A549 (cell line): ENCODE data around the gene SLFN5. TPM values are rescaled to one million over a fixed set of nuclear protein-coding genes. Genes with fewer than 3 reads are reported as not detected.

ENCODE experiments used
- ATAC-seq, 2 experiments: fragments of 200-7000 bp in 1 of 2; fragments of >200 bp in 1 of 2; cut with Nextera tagmentation in 1 of 2; cut with Tn5 transposase in 1 of 2; 3 replicates each; pipeline versions ENCODE4 v1.8.0 to v1.9.1; 2018 to 2020; ENCODE audit warnings: mild to moderate bottlenecking in 1 of 2, moderate library complexity in 1 of 2
- CTCF ChIA-PET: fragments of 300-600 bp; sonication (Branson Sonifier 250); formaldehyde crosslinking; extraction: SDS; loops from one replicate; lab custom pipeline; 2021; ENCODE audit warnings: antibody characterized with exemption, inconsistent platforms; lab: Yijun Ruan, JAX
- POLR2A ChIA-PET: fragments of 350-600 bp; formaldehyde crosslinking; extraction: SDS; loops from one replicate; lab custom pipeline; 2021; ENCODE audit warnings: antibody characterized with exemption, inconsistent platforms; lab: Yijun Ruan, JAX
- DNase-seq, 2 experiments: peaks; one replicate each; pipeline versions ENCODE4 v3.0.0 to v3.0.0-alpha.2; 2011 to 2016; ENCODE audit warnings: low read depth in 1 of 2, low spot score in 1 of 2
- FAIRE-seq: peaks from 2 replicates; lab custom pipeline; 2011; peaks lifted over from hg19 to GRCh38; lab: Jason Lieb, UNC
- H3K27ac ChIP-seq, 2 experiments: fragments of >200 bp; sonication (Bioruptor Twin); formaldehyde crosslinking; 3 replicates each; pipeline ENCODE4 v1.5.1; 2016 to 2017
- H3K4me1 ChIP-seq: fragments of >200 bp; sonication (Bioruptor Twin); formaldehyde crosslinking; 3 replicates; pipeline ENCODE4 v1.6.1; 2016
- H3K4me2 ChIP-seq: fragments of >200 bp; sonication (Bioruptor Twin); formaldehyde crosslinking; 3 replicates; pipeline ENCODE4 v1.6.1; 2016
- H3K4me3 ChIP-seq: fragments of >200 bp; sonication (Bioruptor Twin); formaldehyde crosslinking; 3 replicates; pipeline ENCODE4 v1.5.1; 2016
- H3K9me3 ChIP-seq: fragments of >200 bp; sonication (Bioruptor Twin); formaldehyde crosslinking; 3 replicates; pipeline ENCODE4 v1.6.1; 2016
- BHLHE40 ChIP-seq: IDR thresholded peaks from 2 replicates; pipeline ENCODE4 v1.6.1; 2012; ENCODE audit warnings: low read depth, low read length, inconsistent platforms
- CBX2 ChIP-seq: fragments of 200-600 bp; sonication (generic); IDR thresholded peaks from 2 replicates; pipeline ENCODE4 v1.6.1; 2016; ENCODE audit warnings: low read depth, mild to moderate bottlenecking, borderline replicate concordance
- CBX8 ChIP-seq: fragments of 200-600 bp; sonication (generic); IDR thresholded peaks from 2 replicates; pipeline ENCODE4 v1.6.1; 2016
- EP300 ChIP-seq, 2 experiments: fragments of >200 bp; sonication (Bioruptor Twin); formaldehyde crosslinking; IDR thresholded peaks; 2 replicates in 1 of 2; 3 replicates in 1 of 2; pipeline ENCODE4 v1.6.1; 2016 to 2017
- FOSB ChIP-seq: fragments of 250-450 bp; sonication (Bioruptor Pico); IDR thresholded peaks from 2 replicates; pipeline ENCODE4 v1.5.0; 2020; ENCODE audit warnings: mild to moderate bottlenecking, moderate library complexity
- FOSL2 ChIP-seq, 2 experiments: fragments of 450-650 bp in 1 of 2; fragments of >200 bp in 1 of 2; sonication (Bioruptor Twin) in 1 of 2; formaldehyde crosslinking; IDR thresholded peaks; 2 replicates each; pipeline versions ENCODE4 v1.5.0 to v1.6.1; 2016 to 2020; ENCODE audit warnings: mild to moderate bottlenecking in 1 of 2, moderate library complexity in 1 of 2
- FOXS1 ChIP-seq: fragments of 250-450 bp; sonication (Bioruptor Pico); IDR thresholded peaks from 2 replicates; pipeline ENCODE4 v1.5.0; 2020; ENCODE audit warnings: mild to moderate bottlenecking, moderate library complexity
- HEYL ChIP-seq: fragments of 250-450 bp; sonication (Bioruptor Pico); IDR thresholded peaks from 2 replicates; pipeline ENCODE4 v1.8.0; 2021; ENCODE audit warnings: mild to moderate bottlenecking, moderate library complexity
- KDM1A ChIP-seq: fragments of 200-600 bp; sonication (generic); IDR thresholded peaks from 2 replicates; pipeline ENCODE4 v1.6.1; 2016; ENCODE audit warnings: low read depth, mild to moderate bottlenecking
- KDM5A ChIP-seq: fragments of 200-600 bp; sonication (generic); IDR thresholded peaks from 2 replicates; pipeline ENCODE4 v1.6.1; 2016; ENCODE audit warnings: antibody characterized with exemption, mild to moderate bottlenecking
- MAFK ChIP-seq: fragments of 450-650 bp; IDR thresholded peaks from 2 replicates; pipeline ENCODE4 v1.6.1; 2014; ENCODE audit not compliant: partially characterized antibody
- PHF8 ChIP-seq: fragments of 200-600 bp; sonication (generic); IDR thresholded peaks from 2 replicates; pipeline ENCODE4 v1.6.1; 2016; ENCODE audit warnings: low read depth, mild to moderate bottlenecking, antibody characterized with exemption, moderate library complexity, borderline replicate concordance
- RNF2 ChIP-seq: fragments of 200-600 bp; sonication (generic); IDR thresholded peaks from 2 replicates; pipeline ENCODE4 v1.6.1; 2016; ENCODE audit warnings: low read depth, mild to moderate bottlenecking, antibody characterized with exemption, moderate library complexity, borderline replicate concordance
- SMC3 ChIP-seq: fragments of >200 bp; sonication (Bioruptor Twin); formaldehyde crosslinking; IDR thresholded peaks from 3 replicates; pipeline ENCODE4 v1.6.1; 2018; ENCODE audit warnings: inconsistent platforms
- SREBF2 ChIP-seq: fragments of 450-650 bp; IDR thresholded peaks from 2 replicates; pipeline ENCODE4 v1.6.1; 2014; ENCODE audit warnings: mild to moderate bottlenecking, moderate library complexity
- ZFP36 ChIP-seq: fragments of 450-650 bp; IDR thresholded peaks from 2 replicates; pipeline ENCODE4 v1.6.1; 2014; ENCODE audit warnings: borderline replicate concordance; ENCODE audit not compliant: partially characterized antibody
- ZNF302 ChIP-seq: fragments of 250-450 bp; sonication (Bioruptor Pico); IDR thresholded peaks from 2 replicates; pipeline ENCODE4 v1.9.0; 2021; ENCODE audit warnings: inconsistent platforms, mild to moderate bottlenecking, moderate library complexity
- WGBS: methylation state at CpG from one replicate; pipeline ENCODE4 v1.1.6; 2017; ENCODE audit errors: missing lambda C conversion rate; 5-methylcytosine and 5-hydroxymethylcytosine counted together
- polyA plus RNA-seq, 4 experiments: library from polyadenylated mRNA; depleted of rRNA in 3 of 4; stranded (reverse); fragments of >200 nt; fragmentation: RNase III in 1 of 4; extraction: RNeasy Plus Mini Kit Qiagen cat#74134 plus additional on column Dnase treatment in 1 of 4; gene quantifications; 2 replicates in 3 of 4; 3 replicates in 1 of 4; pipeline ENCODE4 v1.2.3, GENCODE V29; 2011 to 2017
- TF ChIP-seq, protein P1 (sequence below): fragments of 200-600 bp; sonication (generic); IDR thresholded peaks from 2 replicates; pipeline ENCODE4 v1.6.1; 2016; ENCODE audit warnings: antibody characterized with exemption, mild to moderate bottlenecking, moderate library complexity
- TF ChIP-seq, protein P2 (sequence below): fragments of 450-650 bp; IDR thresholded peaks from 2 replicates; pipeline ENCODE4 v1.6.1; 2014; ENCODE audit warnings: antibody characterized with exemption
- TF ChIP-seq, protein P3 (sequence below): fragments of >200 bp; sonication (Bioruptor Twin); formaldehyde crosslinking; IDR thresholded peaks from 3 replicates; pipeline ENCODE4 v1.5.1; 2016
- TF ChIP-seq, protein P4 (sequence below): IDR thresholded peaks from 2 replicates; pipeline ENCODE4 v1.6.1; 2012; ENCODE audit warnings: low read depth, borderline replicate concordance
- TF ChIP-seq, protein P5 (sequence below): fragments of 250-450 bp; sonication (Bioruptor Pico); IDR thresholded peaks from 2 replicates; pipeline ENCODE4 v1.5.0; 2021; ENCODE audit warnings: mild to moderate bottlenecking, moderate library complexity, borderline replicate concordance
- TF ChIP-seq, protein P6 (sequence below): fragments of 250-450 bp; sonication (Bioruptor Pico); IDR thresholded peaks from 2 replicates; pipeline ENCODE4 v1.5.0; 2020; ENCODE audit warnings: low read depth, mild to moderate bottlenecking, moderate library complexity

Gene SLFN5
- polyA plus RNA-seq, 2 of the 4 experiments (the other 2 are of a cell fraction), result 1.9 to 33.1 TPM

DNA sequence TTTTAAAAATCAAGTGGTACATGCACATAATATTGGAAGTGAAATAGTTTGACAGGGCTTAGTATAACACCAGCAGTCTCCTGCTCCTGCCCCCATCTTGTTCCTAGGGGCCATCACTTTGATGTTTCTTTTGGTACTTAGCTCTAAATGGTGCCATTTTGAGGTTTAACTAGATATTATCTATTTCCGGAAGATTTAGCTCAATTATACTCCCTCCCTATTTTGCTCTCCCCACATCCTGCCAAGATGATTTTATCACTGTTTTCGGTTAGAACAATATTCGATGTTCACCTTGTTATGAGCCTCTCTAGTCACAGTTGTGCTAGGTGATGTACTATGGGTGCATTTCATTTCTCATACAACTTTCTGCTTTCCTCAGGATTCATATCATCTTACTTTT lies 28.7 kb upstream of the SLFN5 start:
- no peaks in the 10 kb centered on the region for H3K9me3 ChIP-seq
- no peaks in the 10 kb centered on the region for H3K4me1 ChIP-seq
- H3K4me2 ChIP-seq, result no peak overlapping the region
- DNase-seq (no peak), ATAC-seq (no peak), FAIRE-seq (no peak)
- POLR2A ChIA-PET, result interaction anchor here (1.3 kb wide), 1 partner anchor 29 kb away, joined by 4 read pairs; the partner anchor contains the start of gene SLFN5
- WGBS, result 59% methylated on average over 3 of the region's 3 CpGs
- no peak overlapping the region for H3K27ac ChIP-seq
- TF ChIP-seq ZFP36, result no peak
- TF ChIP-seq SMC3, result no peak
- TF ChIP-seq, protein P1, sequence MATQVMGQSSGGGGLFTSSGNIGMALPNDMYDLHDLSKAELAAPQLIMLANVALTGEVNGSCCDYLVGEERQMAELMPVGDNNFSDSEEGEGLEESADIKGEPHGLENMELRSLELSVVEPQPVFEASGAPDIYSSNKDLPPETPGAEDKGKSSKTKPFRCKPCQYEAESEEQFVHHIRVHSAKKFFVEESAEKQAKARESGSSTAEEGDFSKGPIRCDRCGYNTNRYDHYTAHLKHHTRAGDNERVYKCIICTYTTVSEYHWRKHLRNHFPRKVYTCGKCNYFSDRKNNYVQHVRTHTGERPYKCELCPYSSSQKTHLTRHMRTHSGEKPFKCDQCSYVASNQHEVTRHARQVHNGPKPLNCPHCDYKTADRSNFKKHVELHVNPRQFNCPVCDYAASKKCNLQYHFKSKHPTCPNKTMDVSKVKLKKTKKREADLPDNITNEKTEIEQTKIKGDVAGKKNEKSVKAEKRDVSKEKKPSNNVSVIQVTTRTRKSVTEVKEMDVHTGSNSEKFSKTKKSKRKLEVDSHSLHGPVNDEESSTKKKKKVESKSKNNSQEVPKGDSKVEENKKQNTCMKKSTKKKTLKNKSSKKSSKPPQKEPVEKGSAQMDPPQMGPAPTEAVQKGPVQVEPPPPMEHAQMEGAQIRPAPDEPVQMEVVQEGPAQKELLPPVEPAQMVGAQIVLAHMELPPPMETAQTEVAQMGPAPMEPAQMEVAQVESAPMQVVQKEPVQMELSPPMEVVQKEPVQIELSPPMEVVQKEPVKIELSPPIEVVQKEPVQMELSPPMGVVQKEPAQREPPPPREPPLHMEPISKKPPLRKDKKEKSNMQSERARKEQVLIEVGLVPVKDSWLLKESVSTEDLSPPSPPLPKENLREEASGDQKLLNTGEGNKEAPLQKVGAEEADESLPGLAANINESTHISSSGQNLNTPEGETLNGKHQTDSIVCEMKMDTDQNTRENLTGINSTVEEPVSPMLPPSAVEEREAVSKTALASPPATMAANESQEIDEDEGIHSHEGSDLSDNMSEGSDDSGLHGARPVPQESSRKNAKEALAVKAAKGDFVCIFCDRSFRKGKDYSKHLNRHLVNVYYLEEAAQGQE, result no peak
- no peak for TF ChIP-seq CBX8
- TF ChIP-seq RNF2, result no peak
- no peak for TF ChIP-seq FOSB
- TF ChIP-seq, protein P2, sequence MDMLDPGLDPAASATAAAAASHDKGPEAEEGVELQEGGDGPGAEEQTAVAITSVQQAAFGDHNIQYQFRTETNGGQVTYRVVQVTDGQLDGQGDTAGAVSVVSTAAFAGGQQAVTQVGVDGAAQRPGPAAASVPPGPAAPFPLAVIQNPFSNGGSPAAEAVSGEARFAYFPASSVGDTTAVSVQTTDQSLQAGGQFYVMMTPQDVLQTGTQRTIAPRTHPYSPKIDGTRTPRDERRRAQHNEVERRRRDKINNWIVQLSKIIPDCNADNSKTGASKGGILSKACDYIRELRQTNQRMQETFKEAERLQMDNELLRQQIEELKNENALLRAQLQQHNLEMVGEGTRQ, result no peak
- TF ChIP-seq, protein P3, sequence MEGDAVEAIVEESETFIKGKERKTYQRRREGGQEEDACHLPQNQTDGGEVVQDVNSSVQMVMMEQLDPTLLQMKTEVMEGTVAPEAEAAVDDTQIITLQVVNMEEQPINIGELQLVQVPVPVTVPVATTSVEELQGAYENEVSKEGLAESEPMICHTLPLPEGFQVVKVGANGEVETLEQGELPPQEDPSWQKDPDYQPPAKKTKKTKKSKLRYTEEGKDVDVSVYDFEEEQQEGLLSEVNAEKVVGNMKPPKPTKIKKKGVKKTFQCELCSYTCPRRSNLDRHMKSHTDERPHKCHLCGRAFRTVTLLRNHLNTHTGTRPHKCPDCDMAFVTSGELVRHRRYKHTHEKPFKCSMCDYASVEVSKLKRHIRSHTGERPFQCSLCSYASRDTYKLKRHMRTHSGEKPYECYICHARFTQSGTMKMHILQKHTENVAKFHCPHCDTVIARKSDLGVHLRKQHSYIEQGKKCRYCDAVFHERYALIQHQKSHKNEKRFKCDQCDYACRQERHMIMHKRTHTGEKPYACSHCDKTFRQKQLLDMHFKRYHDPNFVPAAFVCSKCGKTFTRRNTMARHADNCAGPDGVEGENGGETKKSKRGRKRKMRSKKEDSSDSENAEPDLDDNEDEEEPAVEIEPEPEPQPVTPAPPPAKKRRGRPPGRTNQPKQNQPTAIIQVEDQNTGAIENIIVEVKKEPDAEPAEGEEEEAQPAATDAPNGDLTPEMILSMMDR, result no peak
- no peak for TF ChIP-seq KDM1A
- TF ChIP-seq FOSL2 (IDR thresholded peaks at IDR 0.05), result no peak
- TF ChIP-seq FOSL2 (CRISPR knock-in tag; IDR thresholded peaks at IDR 0.05), result no peak
- CTCF ChIA-PET, result interaction anchor here (1.1 to 1.5 kb wide), 2 partner anchors 43 to 98 kb away, joined by 4 to 5 read pairs; no protein-coding TSS in a partner anchor
- H3K4me3 ChIP-seq, result no peak overlapping the region

DNA sequence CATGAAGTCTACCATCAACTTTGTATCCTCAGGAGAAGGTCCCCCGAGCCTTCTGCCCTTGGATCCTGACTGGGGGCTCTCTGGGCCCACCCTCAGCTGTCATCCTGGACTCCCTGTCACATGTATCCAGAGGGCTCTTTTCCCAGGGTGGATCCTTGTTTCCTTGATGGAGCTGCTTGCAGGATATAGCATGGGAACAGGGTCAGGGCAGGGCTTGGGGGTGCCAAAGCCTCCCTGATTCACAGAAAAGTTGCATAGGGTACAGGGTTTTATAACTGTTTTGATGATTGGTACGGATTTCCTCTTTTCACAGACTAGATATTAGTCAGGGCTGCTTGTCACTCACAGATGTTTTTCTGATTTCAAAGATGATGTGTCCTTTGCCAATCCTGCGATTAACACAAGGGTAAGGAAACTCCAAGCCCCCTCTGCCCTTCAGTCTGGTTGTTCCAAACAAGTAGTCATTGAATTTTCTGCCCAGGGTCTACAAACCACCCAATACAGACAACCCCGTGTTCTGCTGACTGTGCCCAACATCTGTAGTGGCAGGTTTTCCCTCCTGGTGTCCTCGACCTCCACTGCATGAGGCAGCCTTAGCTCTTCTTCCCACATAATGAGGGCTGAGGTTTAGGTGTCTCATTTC lies 28.1 kb upstream of the SLFN5 start:
- ChIA-PET POLR2A (interaction anchor here (1.3 kb wide), 1 partner anchor 28 kb away, joined by 4 read pairs; the partner anchor contains the start of gene SLFN5), CTCF (no interaction called here)
- H3K4me1 ChIP-seq, result no peaks in the 10 kb centered on the region
- TF ChIP-seq EP300 (IDR thresholded peaks at IDR 0.05) (no peak), HEYL (CRISPR knock-in tag) (no peak), ZFP36 (no peak), KDM5A (no peak), CBX2 (no peak), ZNF302 (CRISPR knock-in tag) (no peak), MAFK (no peak), FOXS1 (CRISPR knock-in tag) (no peak), SREBF2 (no peak), BHLHE40 (no peak), PHF8 (no peak)
- TF ChIP-seq, protein P4, sequence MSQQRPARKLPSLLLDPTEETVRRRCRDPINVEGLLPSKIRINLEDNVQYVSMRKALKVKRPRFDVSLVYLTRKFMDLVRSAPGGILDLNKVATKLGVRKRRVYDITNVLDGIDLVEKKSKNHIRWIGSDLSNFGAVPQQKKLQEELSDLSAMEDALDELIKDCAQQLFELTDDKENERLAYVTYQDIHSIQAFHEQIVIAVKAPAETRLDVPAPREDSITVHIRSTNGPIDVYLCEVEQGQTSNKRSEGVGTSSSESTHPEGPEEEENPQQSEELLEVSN, result no peak
- TF ChIP-seq, protein P5, sequence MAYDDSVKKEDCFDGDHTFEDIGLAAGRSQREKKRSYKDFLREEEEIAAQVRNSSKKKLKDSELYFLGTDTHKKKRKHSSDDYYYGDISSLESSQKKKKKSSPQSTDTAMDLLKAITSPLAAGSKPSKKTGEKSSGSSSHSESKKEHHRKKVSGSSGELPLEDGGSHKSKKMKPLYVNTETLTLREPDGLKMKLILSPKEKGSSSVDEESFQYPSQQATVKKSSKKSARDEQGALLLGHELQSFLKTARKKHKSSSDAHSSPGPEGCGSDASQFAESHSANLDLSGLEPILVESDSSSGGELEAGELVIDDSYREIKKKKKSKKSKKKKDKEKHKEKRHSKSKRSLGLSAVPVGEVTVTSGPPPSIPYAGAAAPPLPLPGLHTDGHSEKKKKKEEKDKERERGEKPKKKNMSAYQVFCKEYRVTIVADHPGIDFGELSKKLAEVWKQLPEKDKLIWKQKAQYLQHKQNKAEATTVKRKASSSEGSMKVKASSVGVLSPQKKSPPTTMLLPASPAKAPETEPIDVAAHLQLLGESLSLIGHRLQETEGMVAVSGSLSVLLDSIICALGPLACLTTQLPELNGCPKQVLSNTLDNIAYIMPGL (CRISPR knock-in tag), result no peak
- TF ChIP-seq, protein P6, sequence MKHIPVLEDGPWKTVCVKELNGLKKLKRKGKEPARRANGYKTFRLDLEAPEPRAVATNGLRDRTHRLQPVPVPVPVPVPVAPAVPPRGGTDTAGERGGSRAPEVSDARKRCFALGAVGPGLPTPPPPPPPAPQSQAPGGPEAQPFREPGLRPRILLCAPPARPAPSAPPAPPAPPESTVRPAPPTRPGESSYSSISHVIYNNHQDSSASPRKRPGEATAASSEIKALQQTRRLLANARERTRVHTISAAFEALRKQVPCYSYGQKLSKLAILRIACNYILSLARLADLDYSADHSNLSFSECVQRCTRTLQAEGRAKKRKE (CRISPR knock-in tag), result no peak
- TF ChIP-seq, protein P3, result no peak

More for the DNA sequence above, 28.1 kb upstream of the SLFN5 start:
- FAIRE-seq (no peak), ATAC-seq (no peak), DNase-seq (no peak)
- Histone ChIP-seq H3K9me3 (no peaks in the 10 kb centered on the region), H3K4me2 (no peak overlapping the region), H3K27ac (no peak overlapping the region), H3K4me3 (no peak overlapping the region)
- WGBS, result 18% methylated on average over 5 of the region's 5 CpGs
